Activated CD4-positive, alpha-beta memory T cell treated with anti-CD3 and anti-CD28 coated beads, Interleukin-2, amount 10 ng/mL, durations not matched to agents 7 days and 5 days (primary cell): ENCODE results near the gene CYP21A2. TPM values are rescaled to one million over a fixed set of nuclear protein-coding genes. Genes with fewer than 3 reads are reported as not detected.
"Not testable (repeated sequence)": the region's sequence is repeated elsewhere in the genome, so short reads cannot be mapped to it uniquely, and the experiment has no call there.

Source experiments
- CTCF ChIA-PET: fragments of 350-600 bp; sonication (Branson Sonifier 250); formaldehyde crosslinking; loops from one replicate; lab custom pipeline; 2021; ENCODE audit warnings: antibody characterized with exemption, inconsistent platforms; lab: Charles Lee
- POLR2A ChIA-PET: fragments of 350-600 bp; sonication (Branson Sonifier 250); formaldehyde crosslinking; loops from one replicate; lab custom pipeline; 2021; ENCODE audit warnings: antibody characterized with exemption; lab: Charles Lee
- DNase-seq: peaks from one replicate; pipeline ENCODE4 v3.0.0-alpha.2; 2020
- H3K27ac Mint-ChIP-seq: one replicate; pipeline ENCODE4 v1.8.0; 2021; ENCODE audit warnings: mild to moderate bottlenecking, mixed read lengths
- H3K27me3 Mint-ChIP-seq: one replicate; pipeline ENCODE4 v1.8.0; 2021; ENCODE audit warnings: mixed read lengths
- H3K36me3 Mint-ChIP-seq: one replicate; pipeline ENCODE4 v1.8.0; 2021; ENCODE audit warnings: low read depth, mixed read lengths
- H3K4me1 Mint-ChIP-seq: one replicate; pipeline ENCODE4 v1.8.0; 2021; ENCODE audit warnings: mixed read lengths
- H3K4me3 Mint-ChIP-seq: one replicate; pipeline ENCODE4 v1.8.0; 2021; ENCODE audit warnings: mild to moderate bottlenecking, mixed read lengths
- H3K9me3 Mint-ChIP-seq: one replicate; pipeline ENCODE4 v1.8.0; 2021; ENCODE audit warnings: mixed read lengths
- total RNA-seq, 2 experiments: library from RNA; stranded (reverse); gene quantifications; one replicate each; pipeline ENCODE4 v1.2.3, GENCODE V29; 2021

Gene CYP21A2
- total RNA-seq, 2 experiments from 2014 or later: 0.23 TPM; not detected in 1

DNA sequence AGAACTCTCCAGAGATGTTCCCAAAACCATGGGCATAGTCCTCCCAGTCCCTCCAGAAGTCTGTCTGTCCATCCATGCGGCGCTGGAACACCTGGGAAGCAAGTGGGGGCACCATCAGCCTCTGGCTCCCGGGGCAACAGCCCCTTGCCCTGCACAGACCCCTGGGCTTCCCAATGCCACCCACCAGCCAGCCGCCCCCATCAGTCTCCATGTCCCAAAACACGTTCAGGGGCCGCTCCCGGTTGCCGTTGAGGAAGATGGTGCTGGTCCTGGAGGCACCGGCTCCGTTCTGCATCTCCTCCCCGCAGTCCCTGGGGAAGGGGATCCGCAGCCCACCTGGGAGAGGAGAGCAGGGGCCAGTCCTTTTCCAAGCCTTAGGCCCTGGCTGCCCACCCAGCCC lies 28.7 kb upstream of the CYP21A2 start:
- POLR2A ChIA-PET, CTCF ChIA-PET, H3K4me1 Mint-ChIP-seq, H3K27ac Mint-ChIP-seq, H3K27me3 Mint-ChIP-seq, H3K36me3 Mint-ChIP-seq, DNase-seq, H3K4me3 Mint-ChIP-seq, H3K9me3 Mint-ChIP-seq: not testable (repeated sequence)

DNA sequence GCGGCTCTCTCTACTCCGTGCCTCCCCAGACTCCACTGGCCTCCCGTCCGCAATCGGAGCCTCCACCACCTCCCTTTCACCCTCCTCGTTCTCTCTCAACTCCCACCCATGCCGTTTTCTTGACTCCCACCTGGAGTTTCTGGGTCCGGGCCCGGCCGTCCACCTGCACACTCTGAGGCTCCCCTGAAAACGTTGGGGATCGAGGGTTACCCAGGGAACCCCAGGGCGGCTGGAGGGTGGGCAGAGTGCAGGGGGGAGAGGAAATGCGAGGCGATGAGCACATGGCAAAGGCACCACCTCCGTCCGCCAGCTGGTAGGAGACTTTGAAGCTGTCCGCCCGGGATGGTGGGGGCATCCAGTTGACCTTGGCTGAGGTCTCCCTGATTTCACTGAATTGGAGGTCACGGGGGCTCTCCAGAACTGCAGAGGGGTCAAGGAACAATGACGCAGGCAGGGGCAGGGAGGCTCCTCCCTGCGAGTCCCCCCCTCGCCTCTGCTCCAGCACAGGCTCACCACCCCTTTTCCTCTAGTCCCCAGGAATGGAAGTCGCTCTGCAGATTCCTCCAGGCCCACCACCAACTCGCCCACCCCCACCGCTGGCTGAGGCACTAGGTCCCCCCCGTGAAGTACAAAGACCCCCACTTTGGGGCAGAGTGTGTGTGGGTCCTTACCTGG lies 27.2 kb upstream of the CYP21A2 start:
- H3K27me3 Mint-ChIP-seq, H3K36me3 Mint-ChIP-seq, DNase-seq, H3K27ac Mint-ChIP-seq, H3K4me1 Mint-ChIP-seq, POLR2A ChIA-PET, H3K4me3 Mint-ChIP-seq, H3K9me3 Mint-ChIP-seq, CTCF ChIA-PET: not testable (repeated sequence)

DNA sequence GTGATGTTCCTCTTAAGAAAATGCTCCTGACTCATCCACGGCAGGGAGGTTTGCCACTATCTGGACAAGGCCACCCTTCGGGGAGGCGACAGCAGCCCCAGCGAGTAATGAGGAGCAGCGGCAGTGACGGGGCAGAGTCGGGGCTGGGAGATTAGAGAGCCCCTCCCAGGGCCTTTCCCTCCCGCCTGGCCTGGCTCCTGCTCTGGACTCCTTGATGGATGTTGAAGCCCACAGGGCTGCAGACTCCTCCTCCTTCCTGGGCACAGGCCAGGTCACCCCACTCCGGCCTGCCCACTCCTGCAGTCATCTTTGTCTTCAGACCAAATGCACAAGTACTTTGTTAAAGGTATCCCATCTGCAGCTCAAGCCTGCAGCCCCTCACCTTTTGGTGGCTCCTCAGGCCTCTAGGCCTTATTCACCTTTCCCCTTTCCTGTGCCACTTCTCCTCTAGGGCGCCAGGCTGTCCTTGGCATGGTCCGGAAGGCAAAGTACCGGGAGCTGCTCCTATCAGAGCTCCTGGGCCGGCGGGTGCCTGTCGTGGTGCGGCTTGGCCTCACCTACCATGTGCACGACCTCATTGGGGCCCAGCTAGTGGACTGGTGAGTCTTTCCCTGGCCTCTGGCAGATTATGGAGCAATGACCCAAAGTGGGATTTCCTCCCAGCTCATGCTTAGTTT lies 25.1 kb upstream of the CYP21A2 start:
- not testable (repeated sequence) for H3K4me3 Mint-ChIP-seq, H3K36me3 Mint-ChIP-seq, H3K27ac Mint-ChIP-seq

DNA sequence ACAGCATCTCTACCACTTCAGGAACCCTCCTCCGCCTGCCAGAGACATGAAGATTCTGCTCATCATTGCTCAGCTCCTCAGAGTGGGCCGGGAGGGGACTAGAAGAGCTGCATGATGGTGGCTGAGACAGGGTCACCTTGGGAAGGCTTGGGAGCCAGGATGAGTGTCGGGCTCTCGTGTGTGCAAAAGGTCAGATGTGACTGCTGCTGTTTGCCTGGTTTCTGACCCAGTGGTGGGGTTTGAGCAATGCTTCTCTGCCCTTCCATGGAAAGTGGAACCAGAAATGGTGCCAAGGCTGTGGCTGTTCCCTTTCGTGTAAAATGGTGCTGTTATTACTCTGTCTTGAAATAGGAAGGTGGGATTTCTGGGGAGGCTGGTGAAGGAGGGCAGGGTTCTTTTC lies 24.5 kb upstream of the CYP21A2 start:
- H3K27ac Mint-ChIP-seq, DNase-seq, CTCF ChIA-PET, POLR2A ChIA-PET, H3K9me3 Mint-ChIP-seq, H3K36me3 Mint-ChIP-seq, H3K4me3 Mint-ChIP-seq, H3K27me3 Mint-ChIP-seq, H3K4me1 Mint-ChIP-seq: not testable (repeated sequence)

More for the DNA sequence above, 25.1 kb upstream of the CYP21A2 start:
- POLR2A ChIA-PET, H3K27me3 Mint-ChIP-seq, H3K4me1 Mint-ChIP-seq, DNase-seq, CTCF ChIA-PET, H3K9me3 Mint-ChIP-seq: not testable (repeated sequence)

DNA sequence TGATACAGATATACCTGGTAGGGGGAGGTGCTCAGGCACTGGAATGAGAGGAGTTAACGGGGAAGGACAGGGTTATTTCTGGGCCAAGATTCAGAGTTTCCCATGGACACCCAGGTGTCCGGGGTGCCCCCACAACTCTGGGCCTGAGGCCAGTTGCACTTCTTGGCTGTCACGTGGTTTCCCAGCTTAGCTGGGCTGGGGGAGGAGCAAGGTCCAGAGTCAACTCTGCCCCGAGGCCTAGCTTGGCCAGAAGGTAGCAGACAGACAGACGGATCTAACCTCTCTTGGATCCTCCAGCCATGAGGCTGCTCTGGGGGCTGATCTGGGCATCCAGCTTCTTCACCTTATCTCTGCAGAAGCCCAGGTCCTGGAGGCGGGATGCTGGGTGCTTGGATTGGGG lies 23.7 kb upstream of the CYP21A2 start, which contains the start of gene C4B:
Gene C4B, plus strand, starts transcription at position 249 of the 400 bp plus-strand sequence. Its CDS starts 51 bp downstream, at position 300.
- H3K9me3 Mint-ChIP-seq, H3K4me1 Mint-ChIP-seq, H3K36me3 Mint-ChIP-seq, DNase-seq, H3K27me3 Mint-ChIP-seq, POLR2A ChIA-PET, CTCF ChIA-PET, H3K27ac Mint-ChIP-seq, H3K4me3 Mint-ChIP-seq: not testable (repeated sequence)

DNA sequence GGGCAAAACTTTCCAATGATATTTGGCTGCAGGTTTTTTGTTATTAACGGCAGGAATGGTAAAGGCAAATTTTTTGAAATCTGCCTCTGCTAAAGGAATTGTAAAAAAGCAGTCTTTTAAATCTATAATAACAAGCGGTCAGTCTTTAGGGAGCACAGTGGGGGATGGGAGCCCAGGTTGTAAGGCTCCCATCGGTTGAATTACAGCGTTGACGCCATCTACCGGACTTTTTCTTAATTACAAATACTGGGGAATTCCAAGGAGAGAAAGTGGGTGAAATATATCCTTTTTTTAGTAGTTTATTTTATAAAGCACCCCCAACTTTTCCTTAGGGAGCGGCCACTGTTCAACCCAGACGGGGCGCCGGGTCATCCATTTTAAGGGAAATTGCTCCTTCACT lies 16.1 kb upstream of the CYP21A2 start:
- H3K4me1 Mint-ChIP-seq, CTCF ChIA-PET, H3K36me3 Mint-ChIP-seq, H3K27ac Mint-ChIP-seq, H3K9me3 Mint-ChIP-seq, POLR2A ChIA-PET, H3K4me3 Mint-ChIP-seq, H3K27me3 Mint-ChIP-seq, DNase-seq: not testable (repeated sequence)

DNA sequence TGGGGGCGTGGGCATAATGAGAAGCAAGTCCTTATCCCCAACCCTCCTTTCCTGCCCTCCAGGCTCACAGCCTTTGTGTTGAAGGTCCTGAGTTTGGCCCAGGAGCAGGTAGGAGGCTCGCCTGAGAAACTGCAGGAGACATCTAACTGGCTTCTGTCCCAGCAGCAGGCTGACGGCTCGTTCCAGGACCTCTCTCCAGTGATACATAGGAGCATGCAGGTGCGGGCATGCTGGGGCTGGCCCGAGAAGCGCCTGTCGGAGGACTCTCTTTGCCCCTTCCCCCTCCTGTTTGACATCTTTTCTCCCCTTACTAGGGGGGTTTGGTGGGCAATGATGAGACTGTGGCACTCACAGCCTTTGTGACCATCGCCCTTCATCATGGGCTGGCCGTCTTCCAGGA lies 9.6 kb upstream of the CYP21A2 start:
- H3K4me3 Mint-ChIP-seq, H3K9me3 Mint-ChIP-seq, H3K27ac Mint-ChIP-seq, CTCF ChIA-PET, DNase-seq, H3K4me1 Mint-ChIP-seq, H3K27me3 Mint-ChIP-seq, H3K36me3 Mint-ChIP-seq, POLR2A ChIA-PET: not testable (repeated sequence)

DNA sequence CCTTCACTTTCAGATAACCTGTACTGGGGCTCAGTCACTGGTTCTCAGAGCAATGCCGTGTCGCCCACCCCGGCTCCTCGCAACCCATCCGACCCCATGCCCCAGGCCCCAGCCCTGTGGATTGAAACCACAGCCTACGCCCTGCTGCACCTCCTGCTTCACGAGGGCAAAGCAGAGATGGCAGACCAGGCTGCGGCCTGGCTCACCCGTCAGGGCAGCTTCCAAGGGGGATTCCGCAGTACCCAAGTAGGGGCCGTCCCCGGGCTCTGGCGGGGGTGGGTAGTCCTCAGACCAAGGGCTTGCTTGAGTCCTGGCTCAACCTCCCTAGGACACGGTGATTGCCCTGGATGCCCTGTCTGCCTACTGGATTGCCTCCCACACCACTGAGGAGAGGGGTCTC lies 8.7 kb upstream of the CYP21A2 start:
- H3K27ac Mint-ChIP-seq, POLR2A ChIA-PET, H3K4me3 Mint-ChIP-seq, H3K9me3 Mint-ChIP-seq, H3K36me3 Mint-ChIP-seq, H3K4me1 Mint-ChIP-seq, H3K27me3 Mint-ChIP-seq, DNase-seq, CTCF ChIA-PET: not testable (repeated sequence)

DNA sequence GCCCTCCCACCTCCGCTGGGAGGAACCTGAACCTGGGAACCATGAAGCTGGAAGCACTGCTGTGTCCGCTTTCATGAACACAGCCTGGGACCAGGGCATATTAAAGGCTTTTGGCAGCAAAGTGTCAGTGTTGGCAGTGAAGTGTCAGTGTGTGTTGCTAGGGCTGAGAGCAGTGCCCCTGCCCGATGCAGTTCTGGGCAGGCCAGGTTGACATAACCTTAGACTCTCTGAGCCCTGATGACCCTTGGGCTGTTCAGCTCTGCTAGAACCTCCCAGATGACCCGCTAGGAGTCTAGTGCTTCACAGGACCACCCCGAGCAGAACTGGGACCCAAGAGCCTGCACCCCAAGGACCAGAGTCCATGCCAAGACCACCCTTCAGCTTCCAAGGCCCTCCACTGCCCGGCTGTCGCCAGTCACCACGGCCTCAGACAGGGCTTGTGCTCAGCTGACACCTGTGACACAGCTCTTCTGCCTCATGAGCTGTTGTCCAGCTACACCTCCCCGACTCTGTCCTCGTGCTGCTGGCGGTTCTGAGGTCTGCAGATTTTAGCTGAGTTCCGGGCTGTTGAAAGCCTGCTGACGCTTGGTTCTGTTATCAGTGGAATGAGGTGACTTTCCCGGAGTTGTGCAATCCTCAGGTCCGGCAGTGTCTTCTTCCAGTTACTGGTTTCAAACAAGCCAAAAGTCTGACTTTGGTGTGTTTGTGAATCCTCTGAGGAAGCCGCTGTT lies 2.8 kb upstream of the CYP21A2 start:
- H3K4me1 Mint-ChIP-seq, H3K36me3 Mint-ChIP-seq, DNase-seq, CTCF ChIA-PET, H3K4me3 Mint-ChIP-seq, H3K27me3 Mint-ChIP-seq, H3K27ac Mint-ChIP-seq, H3K9me3 Mint-ChIP-seq, POLR2A ChIA-PET: not testable (repeated sequence)

DNA sequence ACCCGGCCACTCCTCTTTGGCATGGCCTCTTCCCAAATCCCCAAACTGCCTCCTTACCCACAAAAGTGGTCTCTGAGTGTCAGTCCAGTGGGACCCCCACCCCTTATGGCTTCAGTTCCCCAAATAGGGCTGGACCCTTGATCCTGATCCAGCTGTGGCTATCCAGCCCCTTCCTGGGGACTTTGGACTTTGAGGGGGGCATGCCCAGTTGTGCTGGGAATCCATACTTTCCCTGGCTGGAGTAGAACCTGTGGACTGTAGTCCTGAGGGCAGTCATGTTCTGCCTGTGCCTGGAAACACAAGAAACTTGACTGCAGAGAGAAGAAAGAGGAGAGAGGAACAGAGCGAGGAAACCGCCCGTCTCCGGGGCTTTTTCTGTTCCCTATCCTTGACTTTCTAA lies 1.1 kb upstream of the CYP21A2 start:
- DNase-seq, H3K4me3 Mint-ChIP-seq, H3K9me3 Mint-ChIP-seq, POLR2A ChIA-PET, H3K4me1 Mint-ChIP-seq, H3K36me3 Mint-ChIP-seq, H3K27ac Mint-ChIP-seq, CTCF ChIA-PET, H3K27me3 Mint-ChIP-seq: not testable (repeated sequence)

DNA sequence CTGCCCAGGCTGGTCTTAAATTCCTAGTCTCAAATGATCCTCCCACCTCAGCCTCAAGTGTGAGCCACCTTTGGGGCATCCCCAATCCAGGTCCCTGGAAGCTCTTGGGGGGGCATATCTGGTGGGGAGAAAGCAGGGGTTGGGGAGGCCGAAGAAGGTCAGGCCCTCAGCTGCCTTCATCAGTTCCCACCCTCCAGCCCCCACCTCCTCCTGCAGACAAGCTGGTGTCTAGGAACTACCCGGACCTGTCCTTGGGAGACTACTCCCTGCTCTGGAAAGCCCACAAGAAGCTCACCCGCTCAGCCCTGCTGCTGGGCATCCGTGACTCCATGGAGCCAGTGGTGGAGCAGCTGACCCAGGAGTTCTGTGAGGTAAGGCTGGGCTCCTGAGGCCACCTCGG lies 663 bp downstream of the CYP21A2 start:
- H3K9me3 Mint-ChIP-seq, H3K4me1 Mint-ChIP-seq, H3K27ac Mint-ChIP-seq, H3K4me3 Mint-ChIP-seq, POLR2A ChIA-PET, DNase-seq, H3K27me3 Mint-ChIP-seq, H3K36me3 Mint-ChIP-seq, CTCF ChIA-PET: not testable (repeated sequence)

DNA sequence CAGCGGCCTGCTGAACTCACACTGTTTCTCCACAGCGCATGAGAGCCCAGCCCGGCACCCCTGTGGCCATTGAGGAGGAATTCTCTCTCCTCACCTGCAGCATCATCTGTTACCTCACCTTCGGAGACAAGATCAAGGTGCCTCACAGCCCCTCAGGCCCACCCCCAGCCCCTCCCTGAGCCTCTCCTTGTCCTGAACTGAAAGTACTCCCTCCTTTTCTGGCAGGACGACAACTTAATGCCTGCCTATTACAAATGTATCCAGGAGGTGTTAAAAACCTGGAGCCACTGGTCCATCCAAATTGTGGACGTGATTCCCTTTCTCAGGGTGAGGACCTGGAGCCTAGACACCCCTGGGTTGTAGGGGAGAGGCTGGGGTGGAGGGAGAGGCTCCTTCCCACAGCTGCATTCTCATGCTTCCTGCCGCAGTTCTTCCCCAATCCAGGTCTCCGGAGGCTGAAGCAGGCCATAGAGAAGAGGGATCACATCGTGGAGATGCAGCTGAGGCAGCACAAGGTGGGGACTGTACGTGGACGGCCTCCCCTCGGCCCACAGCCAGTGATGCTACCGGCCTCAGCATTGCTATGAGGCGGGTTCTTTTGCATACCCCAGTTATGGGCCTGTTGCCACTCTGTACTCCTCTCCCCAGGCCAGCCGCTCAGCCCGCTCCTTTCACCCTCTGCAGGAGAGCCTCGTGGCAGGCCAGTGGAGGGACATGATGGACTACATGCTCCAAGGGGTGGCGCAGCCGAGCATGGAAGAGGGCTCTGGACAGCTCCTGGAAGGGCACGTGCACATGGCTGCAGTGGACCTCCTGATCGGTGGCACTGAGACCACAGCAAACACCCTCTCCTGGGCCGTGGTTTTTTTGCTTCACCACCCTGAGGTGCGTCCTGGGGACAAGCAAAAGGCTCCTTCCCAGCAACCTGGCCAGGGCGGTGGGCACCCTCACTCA lies 1.4 kb downstream of the CYP21A2 start:
- H3K27ac Mint-ChIP-seq, CTCF ChIA-PET, POLR2A ChIA-PET: not testable (repeated sequence)

More for the DNA sequence above, 1.4 kb downstream of the CYP21A2 start:
- DNase-seq, H3K4me1 Mint-ChIP-seq, H3K9me3 Mint-ChIP-seq, H3K36me3 Mint-ChIP-seq, H3K4me3 Mint-ChIP-seq, H3K27me3 Mint-ChIP-seq: not testable (repeated sequence)
